Activated CD8-positive, alpha-beta memory T cell treated with anti-CD3 and anti-CD28 coated beads for 48 hours (primary cell): ENCODE results near the gene POLD4.

Experiments
- DNase-seq, 3 experiments: peaks; one replicate each; pipeline ENCODE4 v3.0.0-alpha.2; 2020; ENCODE audit warnings: low read depth in 2 of 3, low spot score in 2 of 3

Gene POLD4

GRCh38 chr11:67371911-67372320 lies 18.6 kb upstream of the POLD4 start:
- DNase-seq = no peak

- DNase-seq = no peak
Measured at GRCh38 chr11:67371189-67371910, 18.0 kb upstream of the POLD4 start.

- DNase-seq = no peak
Measured at GRCh38 chr11:67370351-67371076, 17.2 kb upstream of the POLD4 start.

- DNase-seq = no peak
Measured at GRCh38 chr11:67369801-67370284, 16.5 kb upstream of the POLD4 start.

GRCh38 chr11:67369275-67369674 lies 15.9 kb upstream of the POLD4 start:
- no peak for DNase-seq

GRCh38 chr11:67368621-67369020 lies 15.3 kb upstream of the POLD4 start:
- DNase-seq = no peak

GRCh38 chr11:67367761-67368227 lies 14.4 kb upstream of the POLD4 start:
- no peak for DNase-seq

GRCh38 chr11:67366961-67367760 lies 13.8 kb upstream of the POLD4 start:
- DNase-seq = no peak

- DNase-seq = no peak
Measured at GRCh38 chr11:67366546-67366945, 13.2 kb upstream of the POLD4 start.

GRCh38 chr11:67365736-67366444 lies 12.5 kb upstream of the POLD4 start:
- no peak for DNase-seq

- no peak for DNase-seq
Measured at GRCh38 chr11:67364783-67365722, 11.7 kb upstream of the POLD4 start.

GRCh38 chr11:67364169-67364568 lies 10.8 kb upstream of the POLD4 start:
- DNase-seq = no peak

- DNase-seq = no peak
Measured at GRCh38 chr11:67357831-67358670, 4.7 kb upstream of the POLD4 start.

- DNase-seq = no peak
Measured at GRCh38 chr11:67356864-67357561, 3.7 kb upstream of the POLD4 start.

GRCh38 chr11:67356387-67356863 lies 3.1 kb upstream of the POLD4 start:
- no peak for DNase-seq

- no peak for DNase-seq
Measured at GRCh38 chr11:67355794-67356386, 2.5 kb upstream of the POLD4 start.

- DNase-seq = no peak
Measured at GRCh38 chr11:67355023-67355793, 1.9 kb upstream of the POLD4 start.
